Liver (tissue), 9 donors: ENCODE measurements around the gene AVPR1B. TPM values are rescaled to one million over a fixed set of nuclear protein-coding genes. Genes with fewer than 3 reads are reported as not detected.
A peak's percentile ranks its signal among the peaks of the same experiment; 100 is the strongest.

Experiments
- DNase-seq: peaks from one replicate; pipeline ENCODE4 v3.0.0-alpha.2; 2017; ENCODE audit warnings: low spot score
- H3K27ac ChIP-seq, 2 donors: one replicate each; pipeline ENCODE4 v1.7.0; 2013; ENCODE audit warnings: inconsistent platforms in 2 of 2, low read length in 2 of 2, control low read depth in 1 of 2, low read depth in 1 of 2, mild to moderate bottlenecking in 1 of 2
- H3K27me3 ChIP-seq, 4 donors: one replicate each; pipeline versions ENCODE4 v1.6.1 to v1.7.0; 2013; ENCODE audit warnings: low read length in 3 of 4, inconsistent platforms in 1 of 4, mild to moderate bottlenecking in 1 of 4, moderate library complexity in 1 of 4; ENCODE audit not compliant: control insufficient read depth in 4 of 4, insufficient read depth in 4 of 4
- H3K36me3 ChIP-seq, 4 donors: one replicate each; pipeline versions ENCODE4 v1.6.1 to v1.7.0; 2013; ENCODE audit warnings: low read length in 3 of 4, mild to moderate bottlenecking in 3 of 4, low read depth in 1 of 4, moderate library complexity in 1 of 4; ENCODE audit not compliant: control insufficient read depth in 4 of 4, insufficient read depth in 3 of 4
- H3K4me1 ChIP-seq, 4 donors: one replicate each; pipeline versions ENCODE4 v1.6.1 to v1.7.0; 2013; ENCODE audit warnings: low read length in 3 of 4, mild to moderate bottlenecking in 3 of 4, moderate library complexity in 1 of 4; ENCODE audit not compliant: control insufficient read depth in 4 of 4, insufficient read depth in 4 of 4
- H3K4me3 ChIP-seq, 3 donors: one replicate each; pipeline versions ENCODE4 v1.6.1 to v1.7.0; 2013; ENCODE audit warnings: low read length in 3 of 3, control low read depth in 1 of 3, low read depth in 1 of 3, mild to moderate bottlenecking in 1 of 3
- H3K9ac ChIP-seq, 2 donors: one replicate each; pipeline ENCODE4 v1.7.0; 2013; ENCODE audit warnings: low read length in 2 of 2, mild to moderate bottlenecking in 2 of 2, moderate library complexity in 2 of 2, control low read depth in 1 of 2, low read depth in 1 of 2
- H3K9me3 ChIP-seq, 4 donors: one replicate each; pipeline versions ENCODE4 v1.6.1 to v1.7.0; 2013; ENCODE audit warnings: low read length in 3 of 4; ENCODE audit not compliant: control insufficient read depth in 4 of 4
- ATF3 ChIP-seq: IDR thresholded peaks from 2 replicates; pipeline ENCODE4 v1.6.1; 2016; ENCODE audit warnings: antibody characterized with exemption
- CTCF ChIP-seq: fragments of 150-350 bp; IDR thresholded peaks from 2 replicates; pipeline ENCODE4 v1.5.1; 2017; ENCODE audit warnings: improper control_type of control experiment, low read depth, low read length; ENCODE audit not compliant: missing input control
- EGR1 ChIP-seq, 2 donors: IDR thresholded peaks; 2 replicates each; pipeline ENCODE4 v1.6.1; 2016 to 2018; ENCODE audit warnings: antibody characterized with exemption in 2 of 2, low read depth in 2 of 2
- FOXA1 ChIP-seq: IDR thresholded peaks from 2 replicates; pipeline ENCODE4 v1.6.1; 2016; ENCODE audit warnings: antibody characterized with exemption
- GABPA ChIP-seq, 2 donors: IDR thresholded peaks in 1 of 2; conservative IDR thresholded peaks in 1 of 2; 2 replicates each; pipeline ENCODE4 v1.6.1; 2016; ENCODE audit warnings: antibody characterized with exemption in 2 of 2, mild to moderate bottlenecking in 1 of 2, moderate library complexity in 1 of 2
- HNF4A ChIP-seq, 2 donors: conservative IDR thresholded peaks; 2 replicates each; pipeline ENCODE4 v1.6.1; 2016; ENCODE audit warnings: antibody characterized with exemption in 2 of 2, mild to moderate bottlenecking in 2 of 2
- JUND ChIP-seq, 2 donors: IDR thresholded peaks; 2 replicates each; pipeline ENCODE4 v1.6.1; 2016; ENCODE audit warnings: antibody characterized with exemption in 2 of 2
- NR2F2 ChIP-seq: IDR thresholded peaks from 2 replicates; pipeline ENCODE4 v1.6.1; 2016; ENCODE audit warnings: antibody characterized with exemption
- RAD21 ChIP-seq, 2 donors: IDR thresholded peaks; 2 replicates each; pipeline ENCODE4 v1.6.1; 2016; ENCODE audit warnings: antibody characterized with exemption in 2 of 2, mild to moderate bottlenecking in 2 of 2
- REST ChIP-seq: IDR thresholded peaks from 2 replicates; pipeline ENCODE4 v1.6.1; 2016; ENCODE audit warnings: antibody characterized with exemption, mild to moderate bottlenecking
- RXRA ChIP-seq, 2 donors: IDR thresholded peaks; 2 replicates each; pipeline ENCODE4 v1.6.1; 2017 to 2018; ENCODE audit warnings: antibody characterized with exemption in 2 of 2, mild to moderate bottlenecking in 1 of 2
- SP1 ChIP-seq: IDR thresholded peaks from 2 replicates; pipeline ENCODE4 v1.6.1; 2018; ENCODE audit warnings: antibody characterized with exemption, mild to moderate bottlenecking
- ZBTB33 ChIP-seq: IDR thresholded peaks from 2 replicates; pipeline ENCODE4 v1.6.1; 2016; ENCODE audit warnings: antibody characterized with exemption
- WGBS: extraction: QIAGEN DNeasy Blood & Tissue Kit; methylation state at CpG from one replicate; pipeline ENCODE4 v1.1.7; 2013; 5-methylcytosine and 5-hydroxymethylcytosine counted together
- polyA plus RNA-seq, 2 donors: library from polyadenylated mRNA; stranded (reverse) in 1 of 2; unstranded in 1 of 2; fragments of 200-250 nt in 1 of 2; fragments of >200 nt in 1 of 2; fragmentation: Nextera tagmentation in 1 of 2; extraction: Ambion mirVana in 1 of 2; gene quantifications; one replicate each; pipeline versions ENCODE4 v1.2.1 to v1.2.3, GENCODE V29; 2013 to 2015
- total RNA-seq, 2 donors: library from RNA; depleted of rRNA; stranded (reverse); fragments of >200 nt; gene quantifications; one replicate each; pipeline ENCODE4 v1.2.3, GENCODE V29; 2014
- donor health status: healthy.
- donor health status: healthy.
- donor health status: healthy.
- donor health status: healthy.
- donor health status: healthy.

The AVPR1B gene
- total and polyA plus RNA-seq, 4 donors: not detected

- TF ChIP-seq REST: no peak
- no peak for TF ChIP-seq ZBTB33
- TF ChIP-seq RXRA (IDR thresholded peaks at IDR 0.05): no peak
- no peak for TF ChIP-seq RAD21 (IDR thresholded peaks at IDR 0.05)
- no peak for TF ChIP-seq SP1
- TF ChIP-seq NR2F2: no peak
- no peak for TF ChIP-seq ATF3
- TF ChIP-seq GABPA (IDR thresholded peaks at IDR 0.05 in 1 of 2, conservative IDR thresholded peaks at IDR 0.05 in 1 of 2): no peak
- TF ChIP-seq FOXA1: no peak
- TF ChIP-seq JUND (IDR thresholded peaks at IDR 0.05): no peak
- H3K4me1 ChIP-seq: peaks cover 0 to under 1% (median 0%) of the 10 kb centered on the region in 4 donors
- WGBS: 69% methylated on average over 7 of the region's 7 CpGs
- no peaks in the 10 kb centered on the region for H3K27me3 ChIP-seq
- no peaks in the 10 kb centered on the region for H3K36me3 ChIP-seq
- H3K9ac ChIP-seq: no peak overlapping the region
- no peak overlapping the region for H3K27ac ChIP-seq
- DNase-seq: no peak
- no peaks in the 10 kb centered on the region for H3K9me3 ChIP-seq
- no peak overlapping the region for H3K4me3 ChIP-seq
Observed at GRCh38 chr1:206107168-206107544, 10.0 kb downstream of the AVPR1B start.

GRCh38 chr1:206106328-206107167 lies 10.6 kb downstream of the AVPR1B start:
- H3K27me3 ChIP-seq: no peaks in the 10 kb centered on the region
- H3K9ac ChIP-seq: no peak overlapping the region
- 40% methylated on average over 8 of the region's 8 CpGs for whole genome bisulfite sequencing
- TF ChIP-seq HNF4A (conservative IDR thresholded peaks at IDR 0.05) (no peak), RAD21 (IDR thresholded peaks at IDR 0.05) (peak; percentile 97 to 98), CTCF (peak; percentile 89), EGR1 (IDR thresholded peaks at IDR 0.05; ENCODE audit: low read depth in 2 of 2) (no peak), JUND (IDR thresholded peaks at IDR 0.05) (no peak), REST (no peak), RXRA (IDR thresholded peaks at IDR 0.05) (no peak), FOXA1 (no peak)
- H3K4me3 ChIP-seq: no peak overlapping the region
- no peaks in the 10 kb centered on the region for H3K9me3 ChIP-seq
- H3K27ac ChIP-seq: no peak overlapping the region
- no peaks in the 10 kb centered on the region for H3K4me1 ChIP-seq
- no peaks in the 10 kb centered on the region for H3K36me3 ChIP-seq
- peak; percentile 84 for DNase-seq
